Endothelial cell of umbilical vein (primary cell): ENCODE measurements around the gene DAB1. TPM values are rescaled to one million over a fixed set of nuclear protein-coding genes. Genes with fewer than 3 reads are reported as not detected.

Experiments
- BruUV-seq: library from RNA; stranded (reverse); fragments of 400-500 nt; replicated peaks from 2 replicates; lab custom pipeline; 2021; lab: Mats Ljungman, UMichigan
- CTCF ChIA-PET: fragments of 300-600, 350-600 bp; sonication (Branson Sonifier 250); formaldehyde crosslinking; loops from one replicate; lab custom pipeline; 2021; ENCODE audit warnings: antibody characterized with exemption, inconsistent platforms; lab: Charles Lee
- POLR2A ChIA-PET: fragments of 300-600, 350-600 bp; sonication (Branson Sonifier 250); formaldehyde crosslinking; loops from one replicate; lab custom pipeline; 2021; ENCODE audit warnings: antibody characterized with exemption, inconsistent platforms; lab: Charles Lee
- DNase-seq: peaks from one replicate; pipeline ENCODE4 v3.0.0-alpha.2; 2011; ENCODE audit warnings: low read depth, low spot score
- FAIRE-seq: peaks from 2 replicates; lab custom pipeline; 2011; peaks lifted over from hg19 to GRCh38; lab: Jason Lieb, UNC
- H2AFZ ChIP-seq: 2 replicates; pipeline ENCODE4 v1.6.0; 2012; ENCODE audit warnings: low read depth, low read length, control low read depth, inconsistent platforms
- H3K27ac ChIP-seq: 2 replicates; pipeline ENCODE4 v1.5.1; 2011; ENCODE audit warnings: low read depth, mild to moderate bottlenecking, control low read depth, low read length, moderate library complexity; ENCODE audit not compliant: insufficient read depth
- H3K27me3 ChIP-seq, 2 experiments: 2 replicates each; pipeline versions ENCODE4 v1.6.0 to v1.6.1; 2011; ENCODE audit warnings: low read length in 2 of 2, mixed read lengths in 1 of 2; ENCODE audit not compliant: control insufficient read depth in 2 of 2, insufficient read depth in 2 of 2
- H3K36me3 ChIP-seq, 2 experiments: 2 replicates in 1 of 2; 3 replicates in 1 of 2; pipeline ENCODE4 v1.5.1; 2011; ENCODE audit warnings: low read length in 2 of 2, mild to moderate bottlenecking in 1 of 2, moderate library complexity in 1 of 2; ENCODE audit not compliant: control insufficient read depth in 2 of 2, insufficient read depth in 2 of 2; ENCODE audit errors: extremely low read depth in 1 of 2
- H3K4me1 ChIP-seq: 3 replicates; pipeline ENCODE4 v1.5.1; 2011; ENCODE audit warnings: mild to moderate bottlenecking, low read length; ENCODE audit not compliant: control insufficient read depth, insufficient read depth; ENCODE audit errors: extremely low read depth
- H3K4me2 ChIP-seq: 2 replicates; pipeline ENCODE4 v1.6.1; 2011; ENCODE audit warnings: low read length, control low read depth, mixed read lengths; ENCODE audit not compliant: insufficient read depth
- H3K4me3 ChIP-seq, 3 experiments: fragments of 200-600 bp in 1 of 3; sonication (generic), shearing (Covaris generic) in 1 of 3; replicated peaks in 1 of 3; 2 replicates each; pipeline ENCODE4 v1.5.1; 2011 to 2016; ENCODE audit warnings: control low read depth in 3 of 3, low read length in 3 of 3, mild to moderate bottlenecking in 2 of 3, inconsistent platforms in 1 of 3, low read depth in 1 of 3, moderate library complexity in 1 of 3; ENCODE audit not compliant: insufficient read depth in 1 of 3
- H3K79me2 ChIP-seq: 2 replicates; pipeline ENCODE4 v1.6.0; 2012; ENCODE audit warnings: low read length, inconsistent platforms; ENCODE audit not compliant: control insufficient read depth, insufficient read depth
- H3K9ac ChIP-seq: replicated peaks from 2 replicates; pipeline ENCODE3; 2011; ENCODE audit warnings: low read length, control low read depth; ENCODE audit not compliant: insufficient read depth; ENCODE audit errors: extremely low read depth
- H3K9me1 ChIP-seq: replicated peaks from 3 replicates; pipeline ENCODE4 v1.6.0; 2011; ENCODE audit warnings: mild to moderate bottlenecking, low read length; ENCODE audit not compliant: control insufficient read depth, insufficient read depth; ENCODE audit errors: extremely low read depth
- H3K9me3 ChIP-seq: replicated peaks from 2 replicates; pipeline ENCODE4 v1.5.1; 2012; ENCODE audit warnings: low read length, inconsistent platforms; ENCODE audit not compliant: control insufficient read depth, insufficient read depth
- H4K20me1 ChIP-seq: replicated peaks from 2 replicates; pipeline ENCODE3; 2011; ENCODE audit warnings: mild to moderate bottlenecking, low read length; ENCODE audit not compliant: control insufficient read depth, insufficient read depth; ENCODE audit errors: extremely low read depth
- EZH2 ChIP-seq: IDR thresholded peaks from 2 replicates; pipeline ENCODE4 v1.6.1; 2012; ENCODE audit warnings: borderline replicate concordance, low read depth, mild to moderate bottlenecking, moderate library complexity, low read length, inconsistent platforms; ENCODE audit not compliant: severe bottlenecking
- FOS ChIP-seq: IDR thresholded peaks from 2 replicates; pipeline ENCODE4 v1.6.1; 2011; ENCODE audit warnings: mild to moderate bottlenecking, low read length, moderate library complexity, borderline replicate concordance; ENCODE audit not compliant: insufficient read depth
- GATA2 ChIP-seq: IDR thresholded peaks from 2 replicates; pipeline ENCODE4 v1.7.0; 2011; ENCODE audit warnings: low read depth, mild to moderate bottlenecking, moderate library complexity, mixed read lengths, low read length; ENCODE audit not compliant: insufficient read length, insufficient read depth
- JUN ChIP-seq: IDR thresholded peaks from 2 replicates; pipeline ENCODE4 v1.6.1; 2011; ENCODE audit warnings: borderline replicate concordance, low read depth; ENCODE audit not compliant: insufficient read length, insufficient read depth
- MYC ChIP-seq: IDR thresholded peaks from one replicate; pipeline ENCODE4 v1.6.1; 2011; ENCODE audit warnings: mild to moderate bottlenecking, low read depth, low read length
- POLR2A ChIP-seq: IDR thresholded peaks from 2 replicates; pipeline ENCODE4 v1.6.1; 2012; ENCODE audit warnings: low read depth, mild to moderate bottlenecking, control low read depth, low read length
- POLR2AphosphoS5 ChIP-seq: IDR thresholded peaks from 2 replicates; pipeline ENCODE4 v1.6.1; 2012; ENCODE audit warnings: low read depth, mild to moderate bottlenecking, control low read depth, low read length, moderate library complexity; ENCODE audit not compliant: insufficient read depth
- dilution Hi-C: fragments of 300-500 bp; cut with MboI; formaldehyde crosslinking; loops from one replicate; pipeline ENCODE4 v1.15.0; 2019; ENCODE audit warnings: low sequenced_read_pairs; ENCODE audit not compliant: extremely low pct_ligation_motif_present
- intact Hi-C: fragments of 100-400 bp; cut with micrococcal nuclease; formaldehyde crosslinking; loops from one replicate; pipeline ENCODE4 v1.10.0; 2022
- polyA plus RNA-seq, 4 experiments: library from polyadenylated mRNA; depleted of rRNA in 3 of 4; stranded (reverse) in 3 of 4; unstranded in 1 of 4; fragments of >200 nt; gene quantifications; 2 replicates each; pipeline versions ENCODE4 v1.2.1 to v1.2.3, GENCODE V29; 2011 to 2012; ENCODE audit warnings: missing spikeins in 1 of 4
- total RNA-seq: library from RNA; stranded (reverse); gene quantifications from 2 replicates; pipeline ENCODE4 v1.2.3, GENCODE V29; 2021
- TF ChIP-seq, protein P1 (sequence below): IDR thresholded peaks from 2 replicates; pipeline ENCODE4 v1.6.1; 2011; ENCODE audit not compliant: insufficient read depth, insufficient read length
- TF ChIP-seq, protein P2 (sequence below), 2 donors: IDR thresholded peaks; 1 replicate in 1 of 2; 2 replicates in 1 of 2; pipeline ENCODE4 v1.5.1; 2011; ENCODE audit warnings: low read length in 2 of 2, mild to moderate bottlenecking in 2 of 2, moderate library complexity in 2 of 2, control low read depth in 1 of 2, inconsistent platforms in 1 of 2, low read depth in 1 of 2; ENCODE audit not compliant: insufficient read depth in 1 of 2; ENCODE audit errors: extremely low read depth in 1 of 2

DAB1 gene
- total and polyA plus RNA-seq, 2 donors (not counting 3 experiments of a cell fraction or from before 2014, with no cell fraction given): not detected

DNA sequence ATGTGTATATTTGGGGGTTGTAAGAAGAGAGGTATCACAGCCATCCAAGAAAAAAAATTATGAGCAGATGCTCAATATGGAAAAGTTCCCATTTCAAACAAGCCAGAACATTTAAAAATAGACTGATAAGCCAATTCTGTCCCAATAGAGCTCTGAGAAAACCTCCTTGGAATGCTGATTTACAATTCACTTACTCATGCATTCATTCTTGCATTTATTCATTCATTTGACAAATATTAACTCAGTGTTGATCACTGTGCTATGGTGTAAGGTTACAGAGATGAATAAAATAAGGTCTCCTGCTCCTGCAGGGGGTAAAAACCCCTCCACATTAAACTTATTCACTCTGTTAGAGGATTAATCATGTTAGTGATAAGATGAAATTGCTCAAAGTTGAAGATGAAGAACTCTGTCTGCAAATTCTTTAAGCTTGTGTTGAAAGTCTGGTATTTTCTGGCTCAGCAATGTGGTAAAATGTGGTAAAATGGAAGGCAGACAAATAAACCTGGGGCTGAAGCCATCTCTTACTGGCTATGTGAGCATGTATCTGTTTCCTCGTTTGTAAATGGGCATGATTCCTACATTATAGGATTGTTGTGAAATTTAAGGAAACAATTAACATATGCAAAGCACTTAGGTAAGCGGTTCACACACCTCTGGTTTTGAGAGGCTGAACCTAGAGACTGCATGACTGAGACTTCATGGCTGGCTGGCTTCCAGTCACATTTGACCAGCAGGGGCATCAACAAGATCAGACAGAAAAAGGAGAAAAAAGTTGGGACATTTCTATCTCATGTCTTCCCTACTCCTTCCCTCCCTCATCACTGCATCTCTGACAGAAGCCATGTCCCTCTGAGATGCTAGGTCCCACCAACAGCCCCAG lies 45.0 kb upstream of the DAB1 start:
- Histone ChIP-seq H3K4me2 (no peak overlapping the region), H3K9ac (no peak overlapping the region), H2AFZ (no peak overlapping the region), H3K9me1 (no peaks in the 10 kb centered on the region), H3K27me3 (no peaks in the 10 kb centered on the region), H4K20me1 (no peaks in the 10 kb centered on the region), H3K79me2 (no peaks in the 10 kb centered on the region), H3K27ac (no peak overlapping the region), H3K36me3 (no peaks in the 10 kb centered on the region), H3K9me3 (no peaks in the 10 kb centered on the region), H3K4me1 (no peaks in the 10 kb centered on the region), H3K4me3 (no peak overlapping the region)
- FAIRE-seq (no peak), DNase-seq (no peak)
- no TSS peak for BruUV-seq
- TF ChIP-seq JUN (no peak), MYC (no peak), POLR2AphosphoS5 (no peak), FOS (no peak), POLR2A (no peak), GATA2 (no peak), EZH2 (no peak)
- TF ChIP-seq, protein P1, sequence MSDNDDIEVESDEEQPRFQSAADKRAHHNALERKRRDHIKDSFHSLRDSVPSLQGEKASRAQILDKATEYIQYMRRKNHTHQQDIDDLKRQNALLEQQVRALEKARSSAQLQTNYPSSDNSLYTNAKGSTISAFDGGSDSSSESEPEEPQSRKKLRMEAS: no peak
- TF ChIP-seq, protein P2, sequence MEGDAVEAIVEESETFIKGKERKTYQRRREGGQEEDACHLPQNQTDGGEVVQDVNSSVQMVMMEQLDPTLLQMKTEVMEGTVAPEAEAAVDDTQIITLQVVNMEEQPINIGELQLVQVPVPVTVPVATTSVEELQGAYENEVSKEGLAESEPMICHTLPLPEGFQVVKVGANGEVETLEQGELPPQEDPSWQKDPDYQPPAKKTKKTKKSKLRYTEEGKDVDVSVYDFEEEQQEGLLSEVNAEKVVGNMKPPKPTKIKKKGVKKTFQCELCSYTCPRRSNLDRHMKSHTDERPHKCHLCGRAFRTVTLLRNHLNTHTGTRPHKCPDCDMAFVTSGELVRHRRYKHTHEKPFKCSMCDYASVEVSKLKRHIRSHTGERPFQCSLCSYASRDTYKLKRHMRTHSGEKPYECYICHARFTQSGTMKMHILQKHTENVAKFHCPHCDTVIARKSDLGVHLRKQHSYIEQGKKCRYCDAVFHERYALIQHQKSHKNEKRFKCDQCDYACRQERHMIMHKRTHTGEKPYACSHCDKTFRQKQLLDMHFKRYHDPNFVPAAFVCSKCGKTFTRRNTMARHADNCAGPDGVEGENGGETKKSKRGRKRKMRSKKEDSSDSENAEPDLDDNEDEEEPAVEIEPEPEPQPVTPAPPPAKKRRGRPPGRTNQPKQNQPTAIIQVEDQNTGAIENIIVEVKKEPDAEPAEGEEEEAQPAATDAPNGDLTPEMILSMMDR (IDR thresholded peaks at IDR 0.05; ENCODE audit: extremely low read depth in 1 of 2, insufficient read depth in 1 of 2, low read depth in 1 of 2, low read length in 2 of 2): no peak
- POLR2A ChIA-PET: no interaction called here
- CTCF ChIA-PET: no interaction called here
- intact Hi-C loops: no loop called here
- dilution Hi-C loops: no loop called here
